Natural killer cell treated with Interleukin-12 subunit alpha and Interleukin-12 subunit beta and Interleukin-15 and Interleukin-18, amount 100 ng/mL, for 72 hours (primary cell): ENCODE measurements around the gene ARHGAP26. TPM values are rescaled to one million over a fixed set of nuclear protein-coding genes. Genes with fewer than 3 reads are reported as not detected.
A peak's percentile ranks its signal among the peaks of the same experiment; 100 is the strongest.

Experiments used
- ATAC-seq, 2 donors: fragments of 150-1000 bp; cut with Tn5 transposase in 1 of 2; sonication (Bioruptor Pico), chemical (Tn5 transposase) in 1 of 2; 2 replicates each; pipeline ENCODE4 v1.10.0; 2021
- DNase-seq: peaks from one replicate; pipeline ENCODE4 v3.0.0; 2022; ENCODE audit warnings: low spot score
- H3K27ac Mint-ChIP-seq, 2 donors: 1 replicate in 1 of 2; 2 replicates in 1 of 2; pipeline ENCODE4 v1.8.0; 2022; ENCODE audit warnings: mixed read lengths in 2 of 2, mild to moderate bottlenecking in 1 of 2, moderate library complexity in 1 of 2
- H3K27me3 Mint-ChIP-seq, 2 donors: 1 replicate in 1 of 2; 2 replicates in 1 of 2; pipeline ENCODE4 v1.8.0; 2022; ENCODE audit warnings: mixed read lengths in 2 of 2
- H3K36me3 Mint-ChIP-seq: one replicate; pipeline ENCODE4 v1.8.0; 2022; ENCODE audit warnings: mixed read lengths
- H3K4me1 Mint-ChIP-seq, 2 donors: 1 replicate in 1 of 2; 2 replicates in 1 of 2; pipeline ENCODE4 v1.8.0; 2022; ENCODE audit warnings: low read depth in 2 of 2, mixed read lengths in 2 of 2, mild to moderate bottlenecking in 1 of 2
- H3K4me3 Mint-ChIP-seq: one replicate; pipeline ENCODE4 v1.8.0; 2022; ENCODE audit warnings: mixed read lengths
- H3K9me3 Mint-ChIP-seq: 2 replicates; pipeline ENCODE4 v1.8.0; 2022; ENCODE audit warnings: mixed read lengths
- total RNA-seq, 2 donors: library from RNA; stranded (reverse); gene quantifications; one replicate each; pipeline ENCODE4 v1.2.3, GENCODE V29; 2022

ARHGAP26 gene
- total RNA-seq, 2 donors from 2014 or later: 109 to 110 TPM

GRCh38 chr5:143024228-143024920 lies 254.2 kb downstream of the ARHGAP26 start:
- peak overlapping the region in 1 of 2 donors; percentile 16 for H3K27ac Mint-ChIP-seq
- no peaks in the 10 kb centered on the region for H3K9me3 Mint-ChIP-seq
- peaks cover 55 to 56% of the 10 kb centered on the region in 2 donors for H3K4me1 Mint-ChIP-seq
- DNase-seq (no peak), ATAC-seq (no peak)
- H3K4me3 Mint-ChIP-seq: peak overlapping the region; percentile 4
- peaks cover 12% of the 10 kb centered on the region for H3K36me3 Mint-ChIP-seq
- no peaks in the 10 kb centered on the region for H3K27me3 Mint-ChIP-seq

DNA sequence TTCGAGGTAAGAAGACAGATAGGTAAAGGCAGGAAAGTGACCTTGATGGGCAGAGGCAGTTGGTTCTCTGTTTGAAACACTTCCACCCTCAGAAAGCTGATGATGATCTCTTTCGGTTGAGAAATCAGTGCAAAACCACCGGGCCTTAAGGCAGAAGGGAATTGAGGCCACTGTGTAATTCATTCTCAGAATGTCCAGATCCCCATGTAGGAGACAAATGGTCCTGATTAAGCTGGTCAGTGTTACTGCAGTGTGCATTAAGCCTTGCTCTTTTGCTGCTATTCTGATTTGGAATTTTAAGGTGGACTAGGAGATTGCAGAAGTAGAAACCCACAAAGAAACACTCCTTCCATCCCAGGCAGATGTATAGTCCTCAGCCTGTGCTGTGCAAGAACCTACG lies 255.2 kb downstream of the ARHGAP26 start:
- peaks cover 60 to 63% of the 10 kb centered on the region in 2 donors for H3K4me1 Mint-ChIP-seq
- ATAC-seq: no peak

DNA sequence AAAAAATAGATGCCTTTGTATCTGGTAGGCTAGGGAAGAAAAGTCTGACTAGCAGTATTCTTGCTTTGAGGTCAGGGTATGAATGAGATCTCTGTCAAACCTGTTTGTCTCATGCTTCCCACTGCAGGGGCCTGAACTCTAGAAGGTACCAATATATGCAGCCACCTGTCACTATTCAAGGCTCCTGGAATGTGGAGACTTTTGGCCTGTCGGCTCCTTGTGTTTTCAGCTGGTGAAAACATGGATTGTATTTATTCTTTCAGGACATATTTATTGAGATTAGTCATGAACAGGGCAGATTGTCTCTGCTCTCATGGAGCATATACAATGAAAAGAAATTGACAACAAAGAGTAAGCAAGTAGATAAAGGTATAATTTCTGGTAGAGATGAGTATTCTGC lies 255.8 kb downstream of the ARHGAP26 start:
- peaks cover 17% of the 10 kb centered on the region for H3K36me3 Mint-ChIP-seq
- DNase-seq: no peak
- peak overlapping the region; percentile 4 to 22 for H3K27ac Mint-ChIP-seq
- no peak for ATAC-seq
- no peaks in the 10 kb centered on the region for H3K27me3 Mint-ChIP-seq
- H3K9me3 Mint-ChIP-seq: no peaks in the 10 kb centered on the region
- peak overlapping the region; percentile 26 for H3K4me3 Mint-ChIP-seq
- peaks cover 66 to 69% of the 10 kb centered on the region in 2 donors for H3K4me1 Mint-ChIP-seq

More for the DNA sequence above, 255.2 kb downstream of the ARHGAP26 start:
- Mint-ChIP-seq H3K27ac (peak overlapping the region; percentile 4 to 22), H3K27me3 (no peaks in the 10 kb centered on the region), H3K4me3 (peak overlapping the region; percentile 26), H3K36me3 (peaks cover 12% of the 10 kb centered on the region), H3K9me3 (no peaks in the 10 kb centered on the region)
- DNase-seq: no peak

GRCh38 chr5:143026380-143026779 lies 256.2 kb downstream of the ARHGAP26 start:
- Mint-ChIP-seq H3K36me3 (peaks cover 15% of the 10 kb centered on the region), H3K9me3 (no peaks in the 10 kb centered on the region), H3K4me1 (peaks cover 69 to 70% of the 10 kb centered on the region in 2 donors), H3K27me3 (no peaks in the 10 kb centered on the region), H3K27ac (peak overlapping the region; percentile 4 to 22), H3K4me3 (no peak overlapping the region)
- no peak for DNase-seq
- no peak for ATAC-seq

- ATAC-seq: peak in 1 of 2 donors; percentile 55
- Mint-ChIP-seq H3K9me3 (no peaks in the 10 kb centered on the region), H3K36me3 (peaks cover 17% of the 10 kb centered on the region), H3K27ac (peak overlapping the region; percentile 55 to 80), H3K4me3 (peak overlapping the region; percentile 49), H3K27me3 (no peaks in the 10 kb centered on the region), H3K4me1 (peaks cover 59 to 69% of the 10 kb centered on the region in 2 donors)
- DNase-seq: no peak
Observed at GRCh38 chr5:143029293-143029692, 259.1 kb downstream of the ARHGAP26 start.

DNA sequence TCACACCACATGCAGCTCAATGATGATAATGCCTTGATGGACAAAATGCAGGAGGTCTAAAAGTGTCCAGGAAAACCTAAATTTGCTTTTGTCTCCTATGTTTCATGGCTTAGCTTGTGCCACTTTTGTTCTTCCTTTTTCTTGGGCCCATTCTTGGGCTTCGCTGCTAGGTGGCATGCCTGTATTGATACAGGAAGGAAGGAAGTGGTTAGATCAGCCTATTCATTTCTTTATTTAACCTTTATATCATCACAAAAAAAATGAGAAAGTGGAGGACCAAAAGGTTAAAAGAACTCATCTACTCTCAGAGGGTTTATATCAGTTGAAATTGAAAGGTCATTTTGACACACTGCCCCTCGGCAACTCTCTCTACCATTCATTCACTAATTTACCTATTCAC lies 260.2 kb downstream of the ARHGAP26 start:
- no peak for DNase-seq
- peaks cover 55 to 65% of the 10 kb centered on the region in 2 donors for H3K4me1 Mint-ChIP-seq
- H3K36me3 Mint-ChIP-seq: peaks cover 22% of the 10 kb centered on the region
- H3K27ac Mint-ChIP-seq: peak overlapping the region; percentile 55 to 80
- H3K4me3 Mint-ChIP-seq: peak overlapping the region; percentile 49
- peak; percentile 63 to 79 for ATAC-seq
- no peaks in the 10 kb centered on the region for H3K9me3 Mint-ChIP-seq
- H3K27me3 Mint-ChIP-seq: no peaks in the 10 kb centered on the region

DNA sequence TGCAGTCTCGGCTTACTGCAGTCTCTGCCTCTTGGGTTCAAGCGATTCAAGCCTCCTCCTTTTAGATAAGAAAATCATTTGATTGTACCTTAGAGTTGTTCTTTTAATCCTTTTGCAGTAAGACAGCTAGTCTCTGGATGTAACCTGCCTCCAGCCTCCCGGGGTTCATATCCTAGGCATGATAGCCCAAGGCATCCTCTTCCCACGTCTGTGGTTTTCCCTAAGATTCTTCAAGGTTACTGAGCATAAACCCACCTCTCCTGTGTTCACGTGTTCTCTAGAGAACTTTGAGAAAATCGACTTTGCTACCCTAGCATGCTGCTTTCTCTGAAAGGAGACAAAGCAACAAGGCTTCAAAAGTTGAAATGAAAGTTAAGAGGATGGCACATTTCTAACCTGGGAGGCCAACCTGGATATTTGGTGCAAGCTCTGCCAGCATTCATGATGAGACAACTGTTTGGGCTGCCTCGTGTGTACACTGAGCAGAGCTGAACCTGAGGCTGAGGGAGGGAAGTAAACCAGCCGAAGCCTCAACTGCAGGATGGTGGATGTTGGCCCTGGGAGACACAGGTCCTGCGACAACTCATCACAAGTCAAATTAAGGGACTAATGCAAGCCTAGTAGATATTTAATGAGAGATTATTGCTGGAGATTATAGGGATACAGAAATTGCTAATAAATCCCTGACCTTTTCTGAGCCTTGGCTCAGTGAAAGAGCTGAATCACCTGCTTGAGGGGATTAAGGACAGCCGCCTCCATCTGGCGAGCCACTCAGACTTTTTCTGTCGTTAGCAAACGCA lies 261.8 kb downstream of the ARHGAP26 start:
- H3K27ac Mint-ChIP-seq: peak overlapping the region in 1 of 2 donors; percentile 80
- H3K9me3 Mint-ChIP-seq: no peaks in the 10 kb centered on the region
- DNase-seq (no peak), ATAC-seq (no peak)
- H3K4me1 Mint-ChIP-seq: peaks cover 51 to 62% of the 10 kb centered on the region in 2 donors
- no peak overlapping the region for H3K4me3 Mint-ChIP-seq
- H3K36me3 Mint-ChIP-seq: peaks cover 21% of the 10 kb centered on the region
- H3K27me3 Mint-ChIP-seq: no peaks in the 10 kb centered on the region

GRCh38 chr5:143032581-143032836 lies 262.3 kb downstream of the ARHGAP26 start:
- Mint-ChIP-seq H3K9me3 (no peaks in the 10 kb centered on the region), H3K36me3 (peaks cover 21% of the 10 kb centered on the region), H3K4me3 (no peak overlapping the region), H3K4me1 (peaks cover 54 to 65% of the 10 kb centered on the region in 2 donors), H3K27me3 (no peaks in the 10 kb centered on the region), H3K27ac (peak overlapping the region in 1 of 2 donors; percentile 80)
- ATAC-seq: no peak
- DNase-seq: no peak

GRCh38 chr5:143033535-143034250 lies 263.5 kb downstream of the ARHGAP26 start:
- Mint-ChIP-seq H3K27me3 (no peaks in the 10 kb centered on the region), H3K4me3 (no peak overlapping the region), H3K27ac (peak overlapping the region; percentile 40 to 80), H3K9me3 (no peaks in the 10 kb centered on the region), H3K4me1 (peaks cover 62 to 68% of the 10 kb centered on the region in 2 donors), H3K36me3 (peaks cover 21% of the 10 kb centered on the region)
- no peak for ATAC-seq
- no peak for DNase-seq

DNA sequence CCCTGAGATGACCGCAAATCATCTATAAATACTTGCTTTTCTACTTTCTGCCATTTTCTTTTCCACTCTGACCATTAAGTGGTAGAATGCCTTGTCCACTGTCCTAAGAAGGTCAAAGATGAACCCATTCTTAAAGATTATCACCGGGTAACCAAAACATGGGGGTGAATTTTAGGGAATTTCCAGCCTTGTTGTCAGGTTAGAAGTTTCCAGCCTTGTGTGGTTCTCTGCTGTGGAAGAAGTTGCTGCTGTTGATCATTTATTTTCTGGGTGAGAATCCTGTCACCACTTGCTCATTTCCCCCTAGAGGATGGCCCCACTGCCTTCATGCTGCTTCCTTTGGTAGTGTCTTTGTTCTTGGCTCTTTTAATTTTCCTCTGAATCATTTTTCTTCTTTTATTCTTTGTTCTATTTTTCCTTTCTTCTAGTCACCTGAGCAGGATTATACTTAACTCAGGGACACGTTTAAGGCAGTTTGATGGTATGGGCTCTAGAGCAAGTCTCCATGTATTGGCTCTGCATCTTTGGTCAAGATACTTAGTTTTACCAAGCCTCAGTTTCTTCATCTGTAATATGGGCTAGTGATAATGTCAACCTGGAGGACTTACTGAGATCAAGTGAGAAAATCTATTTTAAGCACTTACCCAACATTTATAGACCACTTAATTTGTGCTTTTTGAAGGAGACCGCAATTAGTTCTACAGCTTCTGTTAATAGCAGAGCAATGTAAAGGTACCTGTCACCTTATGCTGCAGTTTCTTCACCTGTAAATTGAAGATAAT lies 266.2 kb downstream of the ARHGAP26 start:
- peaks cover 27% of the 10 kb centered on the region for H3K36me3 Mint-ChIP-seq
- H3K9me3 Mint-ChIP-seq: peaks cover 4% of the 10 kb centered on the region
- ATAC-seq (peak; percentile 76 to 86), DNase-seq (peak; percentile 70)
- H3K4me3 Mint-ChIP-seq: peak overlapping the region; percentile 36
- H3K27me3 Mint-ChIP-seq: no peaks in the 10 kb centered on the region
- H3K27ac Mint-ChIP-seq: peak overlapping the region; percentile 66 to 80
- peaks cover 46 to 56% of the 10 kb centered on the region in 2 donors for H3K4me1 Mint-ChIP-seq

GRCh38 chr5:143037071-143037470 lies 266.9 kb downstream of the ARHGAP26 start:
- no peaks in the 10 kb centered on the region for H3K27me3 Mint-ChIP-seq
- H3K4me1 Mint-ChIP-seq: peaks cover 40 to 52% of the 10 kb centered on the region in 2 donors
- peak overlapping the region; percentile 66 to 80 for H3K27ac Mint-ChIP-seq
- ATAC-seq: no peak
- H3K36me3 Mint-ChIP-seq: peaks cover 27% of the 10 kb centered on the region
- no peak for DNase-seq
- H3K9me3 Mint-ChIP-seq: peaks cover 4% of the 10 kb centered on the region
- H3K4me3 Mint-ChIP-seq: peak overlapping the region; percentile 42

GRCh38 chr5:143037708-143038107 lies 267.5 kb downstream of the ARHGAP26 start:
- H3K4me1 Mint-ChIP-seq: peaks cover 38 to 47% of the 10 kb centered on the region in 2 donors

GRCh38 chr5:143040622-143041021 lies 270.4 kb downstream of the ARHGAP26 start:
- Mint-ChIP-seq H3K27me3 (no peaks in the 10 kb centered on the region), H3K4me3 (peak overlapping the region; percentile 13), H3K27ac (peak overlapping the region; percentile 24 to 80), H3K36me3 (peaks cover 43% of the 10 kb centered on the region), H3K4me1 (peaks cover 39 to 46% of the 10 kb centered on the region in 2 donors), H3K9me3 (peaks cover 4% of the 10 kb centered on the region)
- no peak for DNase-seq
- ATAC-seq: peak; percentile 67 to 74

More at GRCh38 chr5:143037708-143038107, 267.5 kb downstream of the ARHGAP26 start:
- H3K27ac Mint-ChIP-seq: peak overlapping the region; percentile 66 to 80
- H3K36me3 Mint-ChIP-seq: peaks cover 34% of the 10 kb centered on the region
- no peak for DNase-seq
- no peaks in the 10 kb centered on the region for H3K27me3 Mint-ChIP-seq
- H3K9me3 Mint-ChIP-seq: peaks cover 4% of the 10 kb centered on the region
- no peak overlapping the region for H3K4me3 Mint-ChIP-seq
- no peak for ATAC-seq
